Liver (tissue), 3 donors: Measurements from ENCODE around the gene ZNF423.

ENCODE experiments used
- CTCF ChIP-seq: fragments of 150-350 bp; IDR thresholded peaks from 2 replicates; pipeline ENCODE4 v1.5.1; 2017; ENCODE audit warnings: improper control_type of control experiment, low read depth, low read length; ENCODE audit not compliant: missing input control
- GABPA ChIP-seq, 2 donors: IDR thresholded peaks in 1 of 2; conservative IDR thresholded peaks in 1 of 2; 2 replicates each; pipeline ENCODE4 v1.6.1; 2016; ENCODE audit warnings: antibody characterized with exemption in 2 of 2, mild to moderate bottlenecking in 1 of 2, moderate library complexity in 1 of 2
- HNF4A ChIP-seq, 2 donors: conservative IDR thresholded peaks; 2 replicates each; pipeline ENCODE4 v1.6.1; 2016; ENCODE audit warnings: antibody characterized with exemption in 2 of 2, mild to moderate bottlenecking in 2 of 2
- YY1 ChIP-seq: IDR thresholded peaks from 2 replicates; pipeline ENCODE4 v1.6.1; 2016; ENCODE audit warnings: antibody characterized with exemption, mild to moderate bottlenecking
- TF ChIP-seq, protein P1 (sequence below): IDR thresholded peaks from 2 replicates; pipeline ENCODE4 v1.6.1; 2016; ENCODE audit warnings: antibody characterized with exemption
- TF ChIP-seq, protein P2 (sequence below): IDR thresholded peaks from 2 replicates; pipeline ENCODE4 v1.6.1; 2016; ENCODE audit warnings: antibody characterized with exemption
- donor health status: healthy.
- donor health status: healthy.

DNA sequence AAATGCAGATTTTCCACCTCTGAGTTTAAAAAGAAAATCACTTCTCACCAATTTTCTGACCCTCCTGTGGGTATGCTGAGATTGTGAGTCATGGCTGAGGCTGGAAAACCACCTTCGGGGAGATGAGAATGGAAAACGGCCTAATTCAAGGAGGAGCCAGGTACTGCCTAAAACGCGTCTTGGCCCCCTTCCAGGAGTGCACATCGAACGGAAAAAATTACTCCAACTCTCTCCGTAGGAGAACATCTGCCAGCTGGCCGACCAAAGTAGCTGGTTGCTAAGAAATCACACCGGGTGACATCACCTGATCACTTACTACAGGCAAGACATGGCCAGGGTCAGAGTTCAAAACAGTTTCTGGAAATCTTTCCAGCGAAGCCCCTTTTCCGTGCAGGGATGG is 107.6 kb downstream of the ZNF423 start:
- TF ChIP-seq GABPA (IDR thresholded peaks at IDR 0.05 in 1 of 2, conservative IDR thresholded peaks at IDR 0.05 in 1 of 2) (no peak), CTCF (no peak), YY1 (no peak), HNF4A (conservative IDR thresholded peaks at IDR 0.05) (no peak)
- TF ChIP-seq, protein P1, sequence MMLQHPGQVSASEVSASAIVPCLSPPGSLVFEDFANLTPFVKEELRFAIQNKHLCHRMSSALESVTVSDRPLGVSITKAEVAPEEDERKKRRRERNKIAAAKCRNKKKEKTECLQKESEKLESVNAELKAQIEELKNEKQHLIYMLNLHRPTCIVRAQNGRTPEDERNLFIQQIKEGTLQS, result no peak
- TF ChIP-seq, protein P2, sequence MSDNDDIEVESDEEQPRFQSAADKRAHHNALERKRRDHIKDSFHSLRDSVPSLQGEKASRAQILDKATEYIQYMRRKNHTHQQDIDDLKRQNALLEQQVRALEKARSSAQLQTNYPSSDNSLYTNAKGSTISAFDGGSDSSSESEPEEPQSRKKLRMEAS, result no peak
